Activated gamma-delta T cell treated with Interleukin-2 at 50 U/mL for 16 hours (primary cell): ENCODE data around the gene LRRN4.

Source experiments
- DNase-seq: peaks from one replicate; pipeline ENCODE4 v3.0.0-alpha.2; 2020

The LRRN4 gene

GRCh38 chr20:6053776-6054688 is at the start of gene LRRN4:
Gene LRRN4 (minus strand): TSS chr20:6054060. CDS start chr20:6052799, 1,261 bp downstream.
- DNase-seq: no peak

- no peak for DNase-seq
These were observed 49.4 kb upstream of the LRRN4 start for GRCh38 chr20:6103301-6103700.

- DNase-seq: no peak
These were observed 47.5 kb upstream of the LRRN4 start for GRCh38 chr20:6101346-6101745.

GRCh38 chr20:6100246-6100645 is 46.4 kb upstream of the LRRN4 start:
- DNase-seq: no peak

GRCh38 chr20:6099819-6100218 is 46.0 kb upstream of the LRRN4 start:
- DNase-seq: no peak

- DNase-seq: no peak
These were observed 41.5 kb upstream of the LRRN4 start for GRCh38 chr20:6095409-6095808.

- DNase-seq: no peak
These were observed 40.7 kb upstream of the LRRN4 start for GRCh38 chr20:6094565-6094964.

- DNase-seq: no peak
These were observed 40.2 kb upstream of the LRRN4 start for GRCh38 chr20:6094063-6094462.

GRCh38 chr20:6091661-6092060 is 37.8 kb upstream of the LRRN4 start:
- DNase-seq: no peak

- DNase-seq: no peak
These were observed 33.0 kb upstream of the LRRN4 start for GRCh38 chr20:6086868-6087267.

GRCh38 chr20:6083926-6084325 is 30.1 kb upstream of the LRRN4 start:
- DNase-seq: no peak

GRCh38 chr20:6081236-6081635 is 27.4 kb upstream of the LRRN4 start:
- DNase-seq: no peak

GRCh38 chr20:6079016-6079415 is 25.2 kb upstream of the LRRN4 start:
- no peak for DNase-seq

- DNase-seq: no peak
These were observed 21.8 kb upstream of the LRRN4 start for GRCh38 chr20:6075428-6076219.

- no peak for DNase-seq
These were observed 20.9 kb upstream of the LRRN4 start for GRCh38 chr20:6074784-6075183.

- no peak for DNase-seq
These were observed 20.3 kb upstream of the LRRN4 start for GRCh38 chr20:6074145-6074561.

GRCh38 chr20:6070829-6071695 is 17.2 kb upstream of the LRRN4 start:
- DNase-seq: no peak

- DNase-seq: no peak
These were observed 15.8 kb upstream of the LRRN4 start for GRCh38 chr20:6069669-6070068.

- DNase-seq: no peak
These were observed 14.0 kb upstream of the LRRN4 start for GRCh38 chr20:6067763-6068318.

GRCh38 chr20:6066582-6066981 is 12.7 kb upstream of the LRRN4 start:
- no peak for DNase-seq

GRCh38 chr20:6061544-6061943 is 7.7 kb upstream of the LRRN4 start:
- no peak for DNase-seq

GRCh38 chr20:6060213-6060612 is 6.4 kb upstream of the LRRN4 start:
- no peak for DNase-seq
